ENCODE data around the gene TDRD12. TPM values are rescaled to one million over a fixed set of nuclear protein-coding genes. Genes with fewer than 3 reads are reported as not detected.
"Not testable (repeated sequence)": the region's sequence is repeated elsewhere in the genome, so short reads cannot be mapped to it uniquely, and the experiment has no call there.

TDRD12 gene
- total and polyA plus RNA-seq, 2 donors (not counting 1 experiment from before 2014, with no cell fraction given) = 0.17 TPM; not detected in 1

GRCh38 chr19:32743447-32743846 lies 23.9 kb downstream of the TDRD12 start:
- Histone ChIP-seq H4K20me1 (ENCODE audit: control insufficient read depth, extremely low read depth, insufficient read depth, low read length) (no peaks in the 10 kb centered on the region), H3K27me3 (ENCODE audit: control insufficient read depth, insufficient read depth, low read length) (no peaks in the 10 kb centered on the region), H3K79me2 (ENCODE audit: control insufficient read depth, insufficient read depth, low read length) (no peaks in the 10 kb centered on the region), H3K4me3 (replicated peaks in 1 of 4; ENCODE audit: control extremely low read depth in 1 of 4, insufficient read depth in 1 of 4, low read depth in 3 of 4, low read length in 4 of 4) (no peak overlapping the region), H2AFZ (ENCODE audit: low read length) (no peak overlapping the region), H3K4me1 (ENCODE audit: control insufficient read depth, extremely low read depth, insufficient read depth, low read length) (no peaks in the 10 kb centered on the region), H3K9ac (ENCODE audit: insufficient read depth, low read length) (no peak overlapping the region), H3K36me3 (ENCODE audit: control insufficient read depth, insufficient read depth, low read length) (no peaks in the 10 kb centered on the region), H3K9me3 (ENCODE audit: control insufficient read depth, insufficient read depth, low read depth, low read length) (no peaks in the 10 kb centered on the region), H3K4me2 (ENCODE audit: extremely low read depth, insufficient read depth, low read length) (no peak overlapping the region), H3K27ac (ENCODE audit: insufficient read depth, low read length) (no peak overlapping the region)
- TF ChIP-seq, protein P1, sequence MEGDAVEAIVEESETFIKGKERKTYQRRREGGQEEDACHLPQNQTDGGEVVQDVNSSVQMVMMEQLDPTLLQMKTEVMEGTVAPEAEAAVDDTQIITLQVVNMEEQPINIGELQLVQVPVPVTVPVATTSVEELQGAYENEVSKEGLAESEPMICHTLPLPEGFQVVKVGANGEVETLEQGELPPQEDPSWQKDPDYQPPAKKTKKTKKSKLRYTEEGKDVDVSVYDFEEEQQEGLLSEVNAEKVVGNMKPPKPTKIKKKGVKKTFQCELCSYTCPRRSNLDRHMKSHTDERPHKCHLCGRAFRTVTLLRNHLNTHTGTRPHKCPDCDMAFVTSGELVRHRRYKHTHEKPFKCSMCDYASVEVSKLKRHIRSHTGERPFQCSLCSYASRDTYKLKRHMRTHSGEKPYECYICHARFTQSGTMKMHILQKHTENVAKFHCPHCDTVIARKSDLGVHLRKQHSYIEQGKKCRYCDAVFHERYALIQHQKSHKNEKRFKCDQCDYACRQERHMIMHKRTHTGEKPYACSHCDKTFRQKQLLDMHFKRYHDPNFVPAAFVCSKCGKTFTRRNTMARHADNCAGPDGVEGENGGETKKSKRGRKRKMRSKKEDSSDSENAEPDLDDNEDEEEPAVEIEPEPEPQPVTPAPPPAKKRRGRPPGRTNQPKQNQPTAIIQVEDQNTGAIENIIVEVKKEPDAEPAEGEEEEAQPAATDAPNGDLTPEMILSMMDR (conservative IDR thresholded peaks at IDR 0.05 in 1 of 2, IDR thresholded peaks at IDR 0.05 in 1 of 2; ENCODE audit: low read depth in 1 of 2, low read length in 2 of 2) = no peak
- no peak for TF ChIP-seq EZH2 (IDR thresholded peaks at IDR 0.05; ENCODE audit: low read length, missing control alignments)
- DNase-seq (ENCODE audit: low read depth in 2 of 2) = no peak

- Histone ChIP-seq H3K27me3 (ENCODE audit: control insufficient read depth, insufficient read depth, low read length) (no peaks in the 10 kb centered on the region), H3K36me3 (ENCODE audit: control insufficient read depth, insufficient read depth, low read length) (no peaks in the 10 kb centered on the region), H3K79me2 (ENCODE audit: control insufficient read depth, insufficient read depth, low read length) (no peaks in the 10 kb centered on the region), H3K9ac (ENCODE audit: insufficient read depth, low read length) (no peak overlapping the region), H4K20me1 (ENCODE audit: control insufficient read depth, extremely low read depth, insufficient read depth, low read length) (no peaks in the 10 kb centered on the region), H3K9me3 (ENCODE audit: control insufficient read depth, insufficient read depth, low read depth, low read length) (no peaks in the 10 kb centered on the region), H3K27ac (ENCODE audit: insufficient read depth, low read length) (no peak overlapping the region), H3K4me2 (ENCODE audit: extremely low read depth, insufficient read depth, low read length) (no peak overlapping the region), H3K4me1 (ENCODE audit: control insufficient read depth, extremely low read depth, insufficient read depth, low read length) (no peaks in the 10 kb centered on the region), H2AFZ (ENCODE audit: low read length) (no peak overlapping the region), H3K4me3 (replicated peaks in 1 of 4; ENCODE audit: control extremely low read depth in 1 of 4, insufficient read depth in 1 of 4, low read depth in 3 of 4, low read length in 4 of 4) (no peak overlapping the region)
- TF ChIP-seq EZH2 (IDR thresholded peaks at IDR 0.05; ENCODE audit: low read length, missing control alignments) = no peak
- TF ChIP-seq, protein P1 (conservative IDR thresholded peaks at IDR 0.05 in 1 of 2, IDR thresholded peaks at IDR 0.05 in 1 of 2; ENCODE audit: low read depth in 1 of 2, low read length in 2 of 2) = no peak
- no peak for DNase-seq (ENCODE audit: low read depth in 2 of 2)
These were observed 25.2 kb downstream of the TDRD12 start for GRCh38 chr19:32744555-32745325.

GRCh38 chr19:32745594-32746251 lies 26.2 kb downstream of the TDRD12 start:
- not testable (repeated sequence) for H3K4me1 ChIP-seq (ENCODE audit: control insufficient read depth, extremely low read depth, insufficient read depth, low read length); H3K4me2 ChIP-seq (ENCODE audit: extremely low read depth, insufficient read depth, low read length); H3K27ac ChIP-seq (ENCODE audit: insufficient read depth, low read length); H3K9ac ChIP-seq (ENCODE audit: insufficient read depth, low read length); H3K4me3 ChIP-seq (replicated peaks in 1 of 4; ENCODE audit: control extremely low read depth in 1 of 4, insufficient read depth in 1 of 4, low read depth in 3 of 4, low read length in 4 of 4); H4K20me1 ChIP-seq (ENCODE audit: control insufficient read depth, extremely low read depth, insufficient read depth, low read length); H3K36me3 ChIP-seq (ENCODE audit: control insufficient read depth, insufficient read depth, low read length); H2AFZ ChIP-seq (ENCODE audit: low read length); H3K27me3 ChIP-seq (ENCODE audit: control insufficient read depth, insufficient read depth, low read length); H3K79me2 ChIP-seq (ENCODE audit: control insufficient read depth, insufficient read depth, low read length); H3K9me3 ChIP-seq (ENCODE audit: control insufficient read depth, insufficient read depth, low read depth, low read length)
- peak; percentile 9 to 63 for DNase-seq (ENCODE audit: low read depth in 2 of 2)

DNA sequence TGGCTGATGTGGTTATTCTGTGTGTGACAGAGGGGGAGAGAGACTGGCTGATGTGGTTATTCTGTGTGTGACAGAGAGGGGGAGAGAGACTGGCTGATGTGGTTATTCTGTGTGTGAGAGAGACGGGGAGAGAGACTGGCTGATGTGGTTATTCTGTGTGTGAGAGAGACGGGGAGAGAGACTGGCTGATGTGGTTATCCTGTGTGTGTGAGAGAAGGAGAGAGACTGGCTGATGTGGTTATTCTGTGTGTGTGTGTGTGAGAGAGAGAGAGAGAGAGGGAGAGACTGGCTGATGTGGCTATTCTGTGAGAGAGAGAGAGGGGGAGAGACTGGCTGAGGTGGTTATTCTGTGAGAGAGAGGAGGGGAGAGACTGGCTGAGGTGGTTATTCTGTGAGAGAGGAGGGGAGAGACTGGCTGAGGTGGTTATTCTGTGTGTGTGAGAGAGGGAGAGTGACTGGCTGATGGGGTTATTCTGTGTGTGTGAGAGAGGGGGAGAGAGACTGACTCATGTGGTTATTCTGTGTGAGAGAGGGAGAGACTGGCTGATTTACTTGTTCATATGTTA lies 27.1 kb downstream of the TDRD12 start:
- peak in 1 of 2 donors; percentile 70 for DNase-seq (ENCODE audit: low read depth in 2 of 2)
- not testable (repeated sequence) for H3K79me2 ChIP-seq (ENCODE audit: control insufficient read depth, insufficient read depth, low read length); H3K36me3 ChIP-seq (ENCODE audit: control insufficient read depth, insufficient read depth, low read length); H3K4me1 ChIP-seq (ENCODE audit: control insufficient read depth, extremely low read depth, insufficient read depth, low read length); H4K20me1 ChIP-seq (ENCODE audit: control insufficient read depth, extremely low read depth, insufficient read depth, low read length); H3K9ac ChIP-seq (ENCODE audit: insufficient read depth, low read length); H3K4me2 ChIP-seq (ENCODE audit: extremely low read depth, insufficient read depth, low read length); H3K4me3 ChIP-seq (replicated peaks in 1 of 4; ENCODE audit: control extremely low read depth in 1 of 4, insufficient read depth in 1 of 4, low read depth in 3 of 4, low read length in 4 of 4); H2AFZ ChIP-seq (ENCODE audit: low read length); H3K9me3 ChIP-seq (ENCODE audit: control insufficient read depth, insufficient read depth, low read depth, low read length); H3K27ac ChIP-seq (ENCODE audit: insufficient read depth, low read length); H3K27me3 ChIP-seq (ENCODE audit: control insufficient read depth, insufficient read depth, low read length)

Measured in fibroblast of lung (primary cell).